Nephron (organoid): ENCODE results near the gene TMCO4.
"Not testable (repeated sequence)": the region's sequence is repeated elsewhere in the genome, so short reads cannot be mapped to it uniquely, and the experiment has no call there.

ENCODE experiments used
- H3K27ac Mint-ChIP-seq, 3 experiments: 2 replicates each; pipeline ENCODE4 v1.8.0; 2020; ENCODE audit warnings: mixed read lengths in 3 of 3, mild to moderate bottlenecking in 2 of 3, moderate library complexity in 1 of 3
- H3K27me3 Mint-ChIP-seq: 2 replicates; pipeline ENCODE4 v1.8.0; 2021; ENCODE audit warnings: low read depth, mild to moderate bottlenecking, moderate library complexity, mixed read lengths
- H3K36me3 Mint-ChIP-seq: 2 replicates; pipeline ENCODE4 v1.8.0; 2020; ENCODE audit warnings: low read depth, mixed read lengths
- H3K4me1 Mint-ChIP-seq: 2 replicates; pipeline ENCODE4 v1.8.0; 2020; ENCODE audit warnings: mixed read lengths
- H3K4me3 Mint-ChIP-seq, 3 experiments: 2 replicates each; pipeline ENCODE4 v1.8.0; 2020; ENCODE audit warnings: mild to moderate bottlenecking in 3 of 3, mixed read lengths in 3 of 3, moderate library complexity in 2 of 3
- H3K9me3 Mint-ChIP-seq: 2 replicates; pipeline ENCODE4 v1.8.0; 2020; ENCODE audit warnings: mixed read lengths
- TF ChIP-seq, protein P1 (sequence below), 3 experiments: fragments of 200-600 bp; sonication (generic); IDR thresholded peaks; one replicate each; pipeline ENCODE4 v1.5.0; 2021; ENCODE audit warnings: antibody characterized with exemption in 3 of 3; ENCODE audit not compliant: unreplicated experiment in 3 of 3

The TMCO4 gene

DNA sequence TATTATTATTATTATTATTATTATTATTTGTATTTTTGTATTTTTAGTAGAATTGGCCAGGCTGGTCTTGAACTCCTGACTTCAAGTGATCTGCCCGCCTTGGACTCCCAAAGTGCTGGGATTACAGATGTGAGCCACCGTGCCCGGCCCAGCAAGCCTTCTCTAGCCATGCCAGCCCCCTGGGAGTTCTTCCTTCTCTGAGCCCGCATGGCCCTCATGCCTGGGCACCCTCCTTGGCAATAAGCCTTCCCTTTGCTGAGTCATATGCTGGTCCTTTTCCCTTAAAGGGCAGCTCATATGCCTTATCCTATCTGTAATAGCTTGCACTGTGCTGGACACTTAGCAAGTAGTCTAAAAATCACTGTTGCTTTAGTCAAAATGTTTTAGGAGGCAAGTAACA is 164.1 kb downstream of the TMCO4 start:
- H3K4me3 Mint-ChIP-seq, result no peak overlapping the region
- no peak overlapping the region for H3K27ac Mint-ChIP-seq
- peaks cover 14% of the 10 kb centered on the region for H3K27me3 Mint-ChIP-seq
- TF ChIP-seq, protein P1, sequence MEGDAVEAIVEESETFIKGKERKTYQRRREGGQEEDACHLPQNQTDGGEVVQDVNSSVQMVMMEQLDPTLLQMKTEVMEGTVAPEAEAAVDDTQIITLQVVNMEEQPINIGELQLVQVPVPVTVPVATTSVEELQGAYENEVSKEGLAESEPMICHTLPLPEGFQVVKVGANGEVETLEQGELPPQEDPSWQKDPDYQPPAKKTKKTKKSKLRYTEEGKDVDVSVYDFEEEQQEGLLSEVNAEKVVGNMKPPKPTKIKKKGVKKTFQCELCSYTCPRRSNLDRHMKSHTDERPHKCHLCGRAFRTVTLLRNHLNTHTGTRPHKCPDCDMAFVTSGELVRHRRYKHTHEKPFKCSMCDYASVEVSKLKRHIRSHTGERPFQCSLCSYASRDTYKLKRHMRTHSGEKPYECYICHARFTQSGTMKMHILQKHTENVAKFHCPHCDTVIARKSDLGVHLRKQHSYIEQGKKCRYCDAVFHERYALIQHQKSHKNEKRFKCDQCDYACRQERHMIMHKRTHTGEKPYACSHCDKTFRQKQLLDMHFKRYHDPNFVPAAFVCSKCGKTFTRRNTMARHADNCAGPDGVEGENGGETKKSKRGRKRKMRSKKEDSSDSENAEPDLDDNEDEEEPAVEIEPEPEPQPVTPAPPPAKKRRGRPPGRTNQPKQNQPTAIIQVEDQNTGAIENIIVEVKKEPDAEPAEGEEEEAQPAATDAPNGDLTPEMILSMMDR (IDR thresholded peaks at IDR 0.05; ENCODE audit: unreplicated experiment in 3 of 3), result no peak
- peaks cover 8% of the 10 kb centered on the region for H3K4me1 Mint-ChIP-seq
- no peaks in the 10 kb centered on the region for H3K36me3 Mint-ChIP-seq
- H3K9me3 Mint-ChIP-seq, result no peaks in the 10 kb centered on the region

DNA sequence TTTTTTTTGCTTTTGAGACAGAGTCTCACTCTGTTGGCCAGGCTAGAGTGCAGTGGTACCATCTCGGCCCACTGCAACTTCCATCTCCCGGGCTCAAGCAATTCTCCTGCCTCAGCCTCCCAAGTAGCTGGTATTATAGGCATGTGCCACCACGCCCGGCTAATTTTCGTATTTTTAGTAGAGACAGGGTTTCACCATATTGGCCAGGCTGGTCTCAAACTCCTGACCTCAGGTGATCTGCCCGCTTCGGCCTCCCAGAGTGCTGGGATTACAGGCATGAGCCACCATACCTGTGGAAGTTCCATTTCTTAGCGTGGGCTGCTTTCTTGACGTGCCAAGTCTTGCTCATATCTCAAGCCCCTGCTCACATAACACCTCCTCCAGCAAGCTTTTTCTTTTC is 164.7 kb downstream of the TMCO4 start:
- not testable (repeated sequence) for H3K4me1 Mint-ChIP-seq, H3K27ac Mint-ChIP-seq, H3K9me3 Mint-ChIP-seq, H3K27me3 Mint-ChIP-seq, H3K36me3 Mint-ChIP-seq, H3K4me3 Mint-ChIP-seq

- Mint-ChIP-seq H3K4me3 (no peak overlapping the region), H3K36me3 (peaks cover 13% of the 10 kb centered on the region), H3K27ac (no peak overlapping the region), H3K4me1 (no peaks in the 10 kb centered on the region), H3K9me3 (no peaks in the 10 kb centered on the region), H3K27me3 (peaks cover 4% of the 10 kb centered on the region)
- TF ChIP-seq, protein P1 (IDR thresholded peaks at IDR 0.05; ENCODE audit: unreplicated experiment in 3 of 3), result no peak
Observed at GRCh38 chr1:19633106-19633505, 166.6 kb downstream of the TMCO4 start.
